ENCODE measurements around the gene GRIA4.

- no peak for TF ChIP-seq CTCF (IDR thresholded peaks at IDR 0.05)
- TF ChIP-seq EP300 (IDR thresholded peaks at IDR 0.05): no peak
- no peak for TF ChIP-seq POLR2AphosphoS5 (IDR thresholded peaks at IDR 0.05)
- no peak for TF ChIP-seq POLR2A (IDR thresholded peaks at IDR 0.05)
Observed at GRCh38 chr11:105610871-105611571, 1.1 kb downstream of the GRIA4 start.

All from sigmoid colon (tissue), 4 donors.